Brain pericyte (primary cell): ENCODE data around the gene CAMK2N1.

Experiments used
- DNase-seq: peaks from one replicate; pipeline ENCODE4 v3.0.0-alpha.2; 2012; ENCODE audit warnings: low read depth, low spot score

The CAMK2N1 gene

DNA sequence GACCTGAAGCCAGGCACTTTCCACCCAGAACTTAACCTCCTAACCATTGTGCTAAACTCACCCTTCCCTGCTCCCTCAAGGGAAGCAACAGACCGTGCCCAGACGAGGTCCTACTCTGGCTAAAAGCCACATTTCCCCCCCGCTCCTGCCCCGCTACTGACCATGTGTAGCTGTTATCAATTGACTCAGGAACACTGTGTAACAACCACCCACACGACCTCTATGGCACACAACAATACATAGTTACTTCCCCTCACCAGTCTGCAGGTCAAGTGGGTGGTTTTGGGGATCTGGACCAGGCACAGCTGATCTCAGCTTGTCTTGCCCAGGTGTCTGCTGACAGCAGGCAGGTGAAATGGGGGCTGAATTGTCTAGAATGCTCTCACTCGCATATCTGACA is 40.1 kb downstream of the CAMK2N1 start:
- DNase-seq = no peak

DNA sequence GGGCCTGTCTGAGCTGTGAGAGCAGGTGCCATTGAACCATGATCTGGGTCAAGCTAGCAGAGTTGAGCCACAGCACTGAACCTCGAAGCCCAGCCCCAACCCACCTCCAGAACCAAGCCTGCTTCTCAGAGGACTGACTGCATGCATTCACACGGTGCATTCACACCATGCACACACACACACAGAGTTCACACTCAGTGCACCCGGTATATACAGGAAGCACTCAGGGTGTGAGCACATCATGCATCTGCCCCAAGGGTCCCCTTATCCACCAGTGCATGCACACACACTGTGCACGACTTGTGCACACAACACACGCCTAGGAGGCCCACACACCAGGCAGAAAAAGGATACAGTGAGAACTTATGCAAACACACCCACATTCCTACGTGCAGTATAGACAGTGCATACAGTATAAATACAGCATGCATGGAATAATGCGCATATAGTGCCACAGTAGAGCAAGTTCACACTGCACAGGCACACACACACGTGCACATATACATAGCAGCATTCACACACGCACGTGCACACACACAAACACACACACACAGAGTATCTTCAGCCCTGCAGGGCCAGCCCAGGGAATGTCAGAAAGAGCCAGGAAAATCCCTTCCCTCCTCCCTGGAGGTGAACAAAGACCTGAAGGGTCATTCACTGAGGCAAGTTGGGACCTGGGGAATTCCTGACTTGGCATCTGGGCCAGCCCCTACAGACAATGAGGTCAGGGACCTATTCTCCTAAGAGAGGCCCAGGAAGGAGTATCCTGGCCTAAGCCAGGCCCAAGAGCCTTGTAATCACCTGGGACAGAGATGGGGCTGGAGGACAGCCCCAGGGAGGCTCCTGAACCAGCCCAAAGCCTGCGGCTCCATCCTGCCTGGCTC is 42.1 kb downstream of the CAMK2N1 start:
- no peak for DNase-seq

DNA sequence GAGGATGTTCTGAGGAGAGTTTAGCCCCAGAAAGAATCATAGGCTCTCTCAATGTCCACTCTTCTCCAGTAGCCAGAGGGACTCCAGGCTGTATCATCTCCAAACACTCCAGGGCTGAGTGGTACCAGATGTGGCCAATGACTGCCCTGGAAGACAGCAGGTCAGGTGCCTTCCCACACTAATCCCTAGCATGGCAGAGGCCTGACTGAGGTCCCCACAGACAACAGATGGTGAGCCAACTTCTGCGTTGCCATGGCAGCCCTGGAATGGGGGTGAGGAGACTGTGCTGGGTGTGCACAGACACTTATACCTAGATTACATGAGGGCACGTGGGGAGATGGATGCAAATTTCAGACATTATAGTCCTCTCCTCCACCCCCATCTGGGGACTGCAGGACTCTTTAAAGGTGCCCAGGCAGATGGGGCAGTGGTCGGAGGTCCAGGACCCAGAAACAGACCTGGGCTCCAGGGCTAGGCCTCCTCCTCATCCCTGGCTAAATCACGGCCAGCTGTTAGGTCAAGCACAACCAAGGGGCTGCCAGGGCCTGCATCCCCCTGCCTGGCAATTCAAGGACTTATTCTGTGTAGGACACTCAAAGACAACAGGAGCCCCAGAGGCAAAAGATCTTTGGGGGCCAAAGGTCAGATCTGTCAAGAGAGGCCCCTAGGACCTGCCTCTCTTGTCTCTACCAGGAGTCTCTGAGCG is 42.9 kb downstream of the CAMK2N1 start:
- DNase-seq = no peak

DNA sequence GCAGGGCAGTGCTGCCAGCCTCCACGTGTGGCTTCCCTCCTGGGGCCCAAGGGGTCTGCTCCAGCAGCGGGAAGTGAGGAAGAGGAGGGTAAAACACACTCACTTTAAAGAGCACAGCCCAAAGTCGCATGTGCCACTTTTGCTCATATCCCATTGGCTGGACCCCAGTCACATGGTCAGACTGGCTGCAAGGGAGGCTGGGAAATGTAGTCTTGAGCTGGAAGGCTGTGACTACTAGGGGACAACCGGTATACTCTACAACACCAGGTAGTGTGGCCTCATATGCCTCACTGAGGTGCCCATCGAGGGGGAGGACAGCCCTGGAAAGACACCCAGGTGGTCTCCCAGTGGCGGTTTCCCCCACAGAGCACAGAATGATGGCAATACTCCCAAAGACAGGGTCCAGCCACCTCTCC is 45.2 kb downstream of the CAMK2N1 start:
- DNase-seq = no peak

DNA sequence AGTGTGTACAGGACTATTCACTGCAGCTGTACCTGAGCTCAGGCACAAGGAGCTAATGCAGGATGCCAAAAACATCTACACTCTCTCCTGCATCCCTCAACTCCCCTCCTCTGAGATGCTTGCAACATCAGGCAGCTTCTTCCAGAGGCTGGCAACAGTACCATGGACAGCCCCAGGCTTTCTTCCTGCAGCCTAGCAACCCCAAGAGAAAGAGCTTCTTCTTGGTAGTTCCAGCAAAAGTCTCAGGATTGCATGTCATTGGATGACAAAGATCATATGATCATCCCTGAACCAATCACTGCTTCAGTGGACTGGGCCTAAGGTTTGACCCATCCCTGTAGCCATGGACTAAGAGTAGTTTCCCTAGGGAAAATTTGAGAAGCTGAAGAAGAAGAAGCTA is 46.7 kb downstream of the CAMK2N1 start:
- no peak for DNase-seq

DNA sequence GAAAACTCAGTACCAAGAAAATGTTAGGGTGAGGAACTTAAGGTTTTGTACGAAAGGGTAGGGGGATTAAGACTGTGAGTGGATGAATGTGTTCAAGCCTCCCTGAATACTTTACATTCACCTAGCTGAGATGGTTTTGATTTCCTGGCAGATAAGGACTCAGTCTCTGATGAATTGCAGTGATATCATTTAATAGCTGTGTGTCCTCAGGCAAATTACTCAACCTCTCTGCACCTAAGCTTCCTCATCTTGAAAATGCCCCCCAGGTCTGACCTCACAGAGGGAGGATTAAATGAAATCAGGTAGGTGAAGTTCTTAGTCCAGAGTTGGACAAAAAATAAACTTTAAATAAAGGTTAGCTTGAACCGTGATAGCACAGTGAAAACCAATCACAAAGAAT is 48.4 kb downstream of the CAMK2N1 start:
- no peak for DNase-seq

DNA sequence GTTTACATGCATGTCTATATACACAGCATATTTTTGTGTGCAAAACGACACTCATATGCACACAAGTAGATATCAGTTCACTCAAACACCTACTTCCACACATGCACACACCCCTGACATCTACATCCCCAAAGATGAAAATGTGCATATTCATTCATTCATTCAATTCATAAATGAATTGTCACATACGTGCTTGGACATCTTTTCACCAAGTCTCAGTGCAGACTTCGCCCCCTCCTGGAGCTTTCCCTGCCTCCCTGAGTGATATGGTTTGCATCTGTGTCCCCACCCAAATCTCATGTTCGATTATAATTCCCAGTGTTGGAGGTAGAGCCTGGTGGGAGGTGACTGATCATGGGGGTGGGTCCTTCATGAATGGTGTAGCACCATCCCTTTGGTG is 53.1 kb downstream of the CAMK2N1 start:
- no peak for DNase-seq
